ENCODE measurements around the gene STX4.

The STX4 gene

DNA sequence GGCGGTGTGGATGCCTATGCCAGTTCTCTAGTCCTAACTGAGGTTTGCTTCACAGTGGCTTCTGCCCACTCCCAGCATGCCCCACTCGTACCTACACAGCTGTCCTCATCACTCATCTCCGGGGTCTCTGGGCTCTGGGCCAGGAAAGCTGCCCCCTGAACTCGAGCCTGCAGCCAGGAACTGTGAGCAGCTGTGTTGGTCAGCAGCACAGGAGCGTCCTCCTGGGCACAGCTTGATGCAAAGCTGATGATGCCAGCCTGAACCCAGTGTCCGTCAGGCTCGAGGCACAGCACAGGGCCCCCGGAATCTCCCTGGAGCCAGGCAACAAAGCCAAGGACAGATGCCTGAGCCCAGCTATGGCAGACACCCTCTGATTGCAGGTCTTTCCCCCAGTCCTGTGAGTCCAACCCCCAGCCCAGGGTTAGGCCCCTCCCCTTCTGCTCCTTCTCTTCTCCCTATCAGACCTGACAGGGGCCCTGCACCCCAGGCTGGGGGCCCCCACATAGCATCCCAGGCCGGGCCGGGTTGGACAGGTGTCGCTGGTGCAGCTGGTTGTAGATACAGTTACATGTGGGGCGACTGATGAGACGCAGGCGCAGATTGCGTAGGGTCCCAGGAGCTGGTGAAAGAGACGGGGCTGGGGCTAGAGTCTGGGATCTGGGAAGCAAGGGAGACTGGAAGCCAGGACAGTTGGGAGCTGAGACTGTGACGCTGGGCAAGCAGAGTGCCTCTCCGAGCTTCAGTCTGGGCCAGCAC lies 52.7 kb downstream of the STX4 start:
- H3K4me1 ChIP-seq (ENCODE audit: control insufficient read depth, insufficient read depth, low read length, unreplicated experiment): peaks cover 8% of the 10 kb centered on the region
- no peak overlapping the region for H3K4me3 ChIP-seq (ENCODE audit: low read depth, low read length)
- no peaks in the 10 kb centered on the region for H3K27me3 ChIP-seq (ENCODE audit: insufficient read depth, low read length)
- H3K27ac ChIP-seq (ENCODE audit: low read depth, low read length): no peak overlapping the region
- peaks cover 19% of the 10 kb centered on the region for H3K79me2 ChIP-seq (ENCODE audit: control insufficient read depth, insufficient read depth, low read length, unreplicated experiment)
- no peak overlapping the region for H2AFZ ChIP-seq (ENCODE audit: low read length, unreplicated experiment)
- H3K36me3 ChIP-seq (ENCODE audit: insufficient read depth, low read length): peaks cover 7% of the 10 kb centered on the region; the same call in 1 of the 2 replicates

DNA sequence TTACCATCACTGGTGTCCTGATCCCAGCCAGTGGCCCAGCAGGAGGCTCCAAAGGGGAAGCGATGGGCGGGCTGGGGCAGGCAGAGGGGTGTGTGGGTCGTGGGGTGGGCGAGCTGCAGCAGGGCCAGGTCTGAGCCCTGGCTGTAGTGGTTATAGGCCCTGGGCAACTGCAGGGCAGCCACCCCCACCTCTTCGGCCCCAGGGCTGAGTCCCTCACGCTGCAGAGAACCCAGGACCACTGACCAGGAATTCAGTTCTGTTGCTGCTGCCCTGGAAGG lies 53.2 kb downstream of the STX4 start:
- no peak overlapping the region for H3K27ac ChIP-seq (ENCODE audit: low read depth, low read length)
- H3K36me3 ChIP-seq (ENCODE audit: insufficient read depth, low read length): peaks cover 7% of the 10 kb centered on the region; the same call in 1 of the 2 replicates
- no peaks in the 10 kb centered on the region for H3K27me3 ChIP-seq (ENCODE audit: insufficient read depth, low read length)
- peaks cover 24% of the 10 kb centered on the region for H3K79me2 ChIP-seq (ENCODE audit: control insufficient read depth, insufficient read depth, low read length, unreplicated experiment)
- no peak overlapping the region for H2AFZ ChIP-seq (ENCODE audit: low read length, unreplicated experiment)
- H3K4me3 ChIP-seq (ENCODE audit: low read depth, low read length): no peak overlapping the region
- peaks cover 8% of the 10 kb centered on the region for H3K4me1 ChIP-seq (ENCODE audit: control insufficient read depth, insufficient read depth, low read length, unreplicated experiment)

GRCh38 chr16:31087481-31087880 lies 54.1 kb downstream of the STX4 start:
- no peaks in the 10 kb centered on the region for H3K27me3 ChIP-seq (ENCODE audit: insufficient read depth, low read length)
- no peak overlapping the region for H2AFZ ChIP-seq (ENCODE audit: low read length, unreplicated experiment)
- H3K36me3 ChIP-seq (ENCODE audit: insufficient read depth, low read length): peaks cover 7% of the 10 kb centered on the region; the same call in 1 of the 2 replicates
- H3K79me2 ChIP-seq (ENCODE audit: control insufficient read depth, insufficient read depth, low read length, unreplicated experiment): peaks cover 28% of the 10 kb centered on the region
- no peak overlapping the region for H3K27ac ChIP-seq (ENCODE audit: low read depth, low read length)
- peaks cover 8% of the 10 kb centered on the region for H3K4me1 ChIP-seq (ENCODE audit: control insufficient read depth, insufficient read depth, low read length, unreplicated experiment)
- H3K4me3 ChIP-seq (ENCODE audit: low read depth, low read length): no peak overlapping the region

- H3K36me3 ChIP-seq (ENCODE audit: insufficient read depth, low read length): peaks cover 7% of the 10 kb centered on the region; the same call in 1 of the 2 replicates
- no peak overlapping the region for H3K27ac ChIP-seq (ENCODE audit: low read depth, low read length)
These were observed 54.6 kb downstream of the STX4 start for GRCh38 chr16:31087971-31088370.

GRCh38 chr16:31088459-31089183 lies 55.3 kb downstream of the STX4 start, which contains the start of gene PRSS53:
Gene PRSS53 (minus strand): TSS chr16:31088943. CDS start chr16:31088809, 134 bp downstream.
- peaks cover 7% of the 10 kb centered on the region; the same call in 1 of the 2 replicates for H3K36me3 ChIP-seq (ENCODE audit: insufficient read depth, low read length)
- H3K4me3 ChIP-seq (ENCODE audit: low read depth, low read length): no peak within 1 kb of the TSS
- peaks cover 38% of the 10 kb centered on the region for H3K79me2 ChIP-seq (ENCODE audit: control insufficient read depth, insufficient read depth, low read length, unreplicated experiment)
- H3K4me1 ChIP-seq (ENCODE audit: control insufficient read depth, insufficient read depth, low read length, unreplicated experiment): peaks cover 10% of the 10 kb centered on the region
- H2AFZ ChIP-seq (ENCODE audit: low read length, unreplicated experiment): no peak within 1 kb of the TSS
- H3K27me3 ChIP-seq (ENCODE audit: insufficient read depth, low read length): no peaks in the 10 kb centered on the region
- no peak within 1 kb of the TSS for H3K27ac ChIP-seq (ENCODE audit: low read depth, low read length)

More at GRCh38 chr16:31087971-31088370, 54.6 kb downstream of the STX4 start:
- Histone ChIP-seq H3K4me1 (ENCODE audit: control insufficient read depth, insufficient read depth, low read length, unreplicated experiment) (peaks cover 10% of the 10 kb centered on the region), H3K27me3 (ENCODE audit: insufficient read depth, low read length) (no peaks in the 10 kb centered on the region), H2AFZ (ENCODE audit: low read length, unreplicated experiment) (no peak overlapping the region), H3K79me2 (ENCODE audit: control insufficient read depth, insufficient read depth, low read length, unreplicated experiment) (peaks cover 33% of the 10 kb centered on the region), H3K4me3 (ENCODE audit: low read depth, low read length) (no peak overlapping the region)

- Histone ChIP-seq H3K27ac (ENCODE audit: low read depth, low read length) (no peak overlapping the region), H3K36me3 (ENCODE audit: insufficient read depth, low read length) (peaks cover 2% of the 10 kb centered on the region; the same call in 1 of the 2 replicates), H3K27me3 (ENCODE audit: insufficient read depth, low read length) (no peaks in the 10 kb centered on the region), H2AFZ (ENCODE audit: low read length, unreplicated experiment) (no peak overlapping the region), H3K4me1 (ENCODE audit: control insufficient read depth, insufficient read depth, low read length, unreplicated experiment) (peaks cover 10% of the 10 kb centered on the region), H3K4me3 (ENCODE audit: low read depth, low read length) (no peak overlapping the region), H3K79me2 (ENCODE audit: control insufficient read depth, insufficient read depth, low read length, unreplicated experiment) (peaks cover 44% of the 10 kb centered on the region)
These were observed 55.8 kb downstream of the STX4 start for GRCh38 chr16:31089199-31089598.

Data from ACC112 (cell line).